H9 (cell line): ENCODE results near the gene VIPR2. TPM values are rescaled to one million over a fixed set of nuclear protein-coding genes. Genes with fewer than 3 reads are reported as not detected.

Experiments
- DNase-seq: peaks from one replicate; pipeline ENCODE4 v3.0.0-alpha.2; 2017
- H2AFZ ChIP-seq: one replicate; pipeline ENCODE4 v1.6.1; 2013; ENCODE audit warnings: mild to moderate bottlenecking, low read length, control low read depth, moderate library complexity
- H2AK5ac ChIP-seq: 2 replicates; pipeline ENCODE4 v1.6.1; 2013; ENCODE audit warnings: low read length, control low read depth, mixed read lengths; ENCODE audit not compliant: insufficient read length
- H2BK120ac ChIP-seq: one replicate; pipeline ENCODE4 v1.6.1; 2013; ENCODE audit warnings: low read depth, mild to moderate bottlenecking, low read length, control low read depth, inconsistent platforms; ENCODE audit not compliant: poor library complexity, severe bottlenecking
- H2BK12ac ChIP-seq: 2 replicates; pipeline ENCODE4 v1.6.1; 2013; ENCODE audit warnings: low read length, control low read depth, mixed read lengths, low read depth; ENCODE audit not compliant: insufficient read length
- H2BK15ac ChIP-seq: 2 replicates; pipeline ENCODE4 v1.6.1; 2013; ENCODE audit warnings: low read depth, low read length, control low read depth
- H2BK20ac ChIP-seq: one replicate; pipeline ENCODE4 v1.6.1; 2013; ENCODE audit warnings: low read depth, mild to moderate bottlenecking, low read length, control low read depth, inconsistent platforms; ENCODE audit not compliant: poor library complexity, severe bottlenecking
- H2BK5ac ChIP-seq: 2 replicates; pipeline ENCODE4 v1.6.1; 2013; ENCODE audit warnings: low read length, control low read depth, mixed read lengths; ENCODE audit not compliant: insufficient read length
- H3K14ac ChIP-seq: 2 replicates; pipeline ENCODE4 v1.6.1; 2013; ENCODE audit warnings: low read length, control low read depth; ENCODE audit not compliant: insufficient read depth
- H3K18ac ChIP-seq: 2 replicates; pipeline ENCODE4 v1.6.1; 2013; ENCODE audit warnings: low read depth, mild to moderate bottlenecking, mixed read lengths, low read length, control low read depth; ENCODE audit not compliant: insufficient read length
- H3K23ac ChIP-seq: 2 replicates; pipeline ENCODE4 v1.6.1; 2013; ENCODE audit warnings: low read length, control low read depth, mixed read lengths, low read depth; ENCODE audit not compliant: insufficient read length
- H3K23me2 ChIP-seq: 2 replicates; pipeline ENCODE4 v1.6.1; 2013; ENCODE audit warnings: low read depth, mild to moderate bottlenecking, mixed read lengths, low read length, control low read depth; ENCODE audit not compliant: insufficient read length, poor library complexity, severe bottlenecking
- H3K27ac ChIP-seq: 2 replicates; pipeline ENCODE4 v1.5.1; 2013; ENCODE audit warnings: low read length, control low read depth, mixed read lengths, low read depth; ENCODE audit not compliant: insufficient read length
- H3K27me3 ChIP-seq: 2 replicates; pipeline ENCODE4 v1.6.1; 2013; ENCODE audit warnings: low read length, control low read depth, inconsistent platforms; ENCODE audit not compliant: insufficient read depth
- H3K4ac ChIP-seq: 2 replicates; pipeline ENCODE4 v1.6.1; 2013; ENCODE audit warnings: low read depth, mild to moderate bottlenecking, control low read depth, inconsistent platforms, low read length, moderate library complexity
- H3K4me1 ChIP-seq: 2 replicates; pipeline ENCODE4 v1.6.1; 2013; ENCODE audit warnings: low read length, control low read depth, inconsistent platforms; ENCODE audit not compliant: insufficient read depth
- H3K4me2 ChIP-seq: 2 replicates; pipeline ENCODE4 v1.6.1; 2013; ENCODE audit warnings: low read length, control low read depth, mixed read lengths; ENCODE audit not compliant: insufficient read length, insufficient read depth
- H3K56ac ChIP-seq: 2 replicates; pipeline ENCODE4 v1.6.1; 2013; ENCODE audit warnings: low read depth, mild to moderate bottlenecking, mixed read lengths, low read length, control low read depth; ENCODE audit not compliant: insufficient read length
- H3K79me1 ChIP-seq: 2 replicates; pipeline ENCODE4 v1.6.1; 2013; ENCODE audit warnings: low read depth, mild to moderate bottlenecking, moderate library complexity, low read length, control low read depth, inconsistent platforms; ENCODE audit not compliant: insufficient read depth, poor library complexity, severe bottlenecking
- H3K79me2 ChIP-seq: 2 replicates; pipeline ENCODE4 v1.6.1; 2013; ENCODE audit warnings: low read length, control low read depth, inconsistent platforms; ENCODE audit not compliant: insufficient read depth
- H3K9ac ChIP-seq: 2 replicates; pipeline ENCODE4 v1.6.1; 2013; ENCODE audit warnings: low read length, control low read depth, mixed read lengths; ENCODE audit not compliant: insufficient read length; ENCODE audit errors: extremely low read depth
- H3K9me3 ChIP-seq: one replicate; pipeline ENCODE4 v1.6.1; 2013; ENCODE audit warnings: low read depth, low read length, inconsistent platforms; ENCODE audit not compliant: control insufficient read depth
- H3T11ph ChIP-seq: one replicate; pipeline ENCODE4 v1.6.1; 2013; ENCODE audit warnings: mild to moderate bottlenecking, low read length, control low read depth, inconsistent platforms
- H4K20me1 ChIP-seq: one replicate; pipeline ENCODE4 v1.6.1; 2013; ENCODE audit not compliant: control insufficient read depth, insufficient read length, insufficient read depth
- H4K5ac ChIP-seq: 2 replicates; pipeline ENCODE4 v1.6.1; 2013; ENCODE audit warnings: low read depth, mild to moderate bottlenecking, mixed read lengths, low read length, control low read depth; ENCODE audit not compliant: insufficient read length
- H4K8ac ChIP-seq: replicated peaks from 2 replicates; pipeline ENCODE4 v1.6.1; 2013; ENCODE audit warnings: low read length, control low read depth, mixed read lengths, low read depth; ENCODE audit not compliant: insufficient read length
- H4K91ac ChIP-seq: 2 replicates; pipeline ENCODE4 v1.6.1; 2013; ENCODE audit warnings: low read depth, mild to moderate bottlenecking, moderate library complexity, mixed read lengths, low read length, control low read depth; ENCODE audit not compliant: insufficient read length
- H3K27ac Mint-ChIP-seq, 3 experiments: 2 replicates in 2 of 3; 3 replicates in 1 of 3; pipeline ENCODE4 v1.8.0; 2020 to 2021; ENCODE audit warnings: mixed read lengths in 3 of 3, mild to moderate bottlenecking in 1 of 3, moderate library complexity in 1 of 3
- H3K27me3 Mint-ChIP-seq: 2 replicates; pipeline ENCODE4 v1.8.0; 2021; ENCODE audit warnings: low read depth, mild to moderate bottlenecking, moderate library complexity, mixed read lengths
- H3K36me3 Mint-ChIP-seq, 3 experiments: 2 replicates in 2 of 3; 3 replicates in 1 of 3; pipeline ENCODE4 v1.8.0; 2020 to 2021; ENCODE audit warnings: low read depth in 3 of 3, mixed read lengths in 3 of 3; ENCODE audit not compliant: insufficient read depth in 1 of 3
- H3K4me1 Mint-ChIP-seq, 2 experiments: 2 replicates each; pipeline ENCODE4 v1.8.0; 2020; ENCODE audit warnings: mixed read lengths in 2 of 2
- H3K4me3 Mint-ChIP-seq, 2 experiments: 2 replicates in 1 of 2; 3 replicates in 1 of 2; pipeline ENCODE4 v1.8.0; 2020 to 2021; ENCODE audit warnings: mild to moderate bottlenecking in 2 of 2, mixed read lengths in 2 of 2, moderate library complexity in 1 of 2
- H3K9me3 Mint-ChIP-seq, 2 experiments: 2 replicates in 1 of 2; 3 replicates in 1 of 2; pipeline ENCODE4 v1.8.0; 2020; ENCODE audit warnings: mild to moderate bottlenecking in 2 of 2, mixed read lengths in 2 of 2, moderate library complexity in 1 of 2
- WGBS: extraction: QIAGEN DNeasy Blood & Tissue Kit; methylation state at CpG from one replicate; pipeline ENCODE4 v1.1.7; 2013; ENCODE audit warnings: missing lambda C conversion rate, low lambda C conversion rate, mixed read lengths; ENCODE audit not compliant: insufficient read length; ENCODE audit errors: extremely low coverage; 5-methylcytosine and 5-hydroxymethylcytosine counted together
- total RNA-seq: library from RNA; stranded (reverse); gene quantifications from 2 replicates; pipeline ENCODE4 v1.2.1, GENCODE V29; 2021
- TF ChIP-seq, protein P1 (sequence below): fragments of 200-600 bp; sonication (generic); conservative IDR thresholded peaks from 3 replicates; pipeline ENCODE4 v1.8.0; 2021; ENCODE audit warnings: antibody characterized with exemption, mild to moderate bottlenecking

Gene VIPR2
- total RNA-seq, 1 experiment from 2014 or later: 1.6 TPM

DNA sequence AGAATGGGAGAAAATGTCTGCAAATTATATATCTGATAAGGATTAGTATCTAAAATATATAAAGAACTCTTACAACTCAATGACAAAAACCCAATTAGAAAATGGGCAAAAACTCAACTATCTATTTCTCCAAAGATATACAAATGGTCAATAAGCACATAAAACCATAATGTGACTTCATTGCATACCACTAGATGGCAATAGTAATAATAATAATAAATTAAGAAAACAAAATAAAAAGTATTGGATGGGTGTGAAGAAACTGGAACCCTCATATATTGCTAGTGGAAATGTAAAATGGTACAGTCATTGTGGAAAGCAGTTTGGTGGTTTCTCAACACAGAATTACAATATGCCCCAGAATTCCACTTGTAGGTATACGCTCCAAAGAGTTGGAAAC, 98.8 kb downstream of the VIPR2 start:
- no peak overlapping the region for H3K23ac ChIP-seq
- no peaks in the 10 kb centered on the region for H3K23me2 ChIP-seq
- no peak overlapping the region for H4K91ac ChIP-seq
- no peak overlapping the region for H3K56ac ChIP-seq
- H3K9me3 ChIP-seq: no peaks in the 10 kb centered on the region
- H2AK5ac ChIP-seq: no peak overlapping the region
- no peaks in the 10 kb centered on the region for H3K79me1 ChIP-seq
- Mint-ChIP-seq H3K9me3 (peaks cover 11 to 14% of the 10 kb centered on the region in 2 experiments; a peak in 4 of 5 replicates), H3K27me3 (peaks cover 8% of the 10 kb centered on the region), H3K4me3 (no peak overlapping the region), H3K27ac (no peak overlapping the region), H3K4me1 (peaks cover 10 to 13% of the 10 kb centered on the region in 2 experiments), H3K36me3 (peaks cover 3 to 7% (median 4%) of the 10 kb centered on the region in 3 experiments; a peak in 4 of 7 replicates)
- no peak overlapping the region for H2BK12ac ChIP-seq
- H3K4me1 ChIP-seq: no peaks in the 10 kb centered on the region
- no peak overlapping the region for H3K4ac ChIP-seq
- no CpG with 5 or more reads among the region's 1 CpG for WGBS
- no peak for DNase-seq
- no peak overlapping the region for H2AFZ ChIP-seq
- H3K9ac ChIP-seq: no peak overlapping the region
- H4K5ac ChIP-seq: no peak overlapping the region
- H3K18ac ChIP-seq: no peak overlapping the region
- no peak overlapping the region for H2BK15ac ChIP-seq
- no peak overlapping the region for H3K27ac ChIP-seq
- TF ChIP-seq, protein P1, sequence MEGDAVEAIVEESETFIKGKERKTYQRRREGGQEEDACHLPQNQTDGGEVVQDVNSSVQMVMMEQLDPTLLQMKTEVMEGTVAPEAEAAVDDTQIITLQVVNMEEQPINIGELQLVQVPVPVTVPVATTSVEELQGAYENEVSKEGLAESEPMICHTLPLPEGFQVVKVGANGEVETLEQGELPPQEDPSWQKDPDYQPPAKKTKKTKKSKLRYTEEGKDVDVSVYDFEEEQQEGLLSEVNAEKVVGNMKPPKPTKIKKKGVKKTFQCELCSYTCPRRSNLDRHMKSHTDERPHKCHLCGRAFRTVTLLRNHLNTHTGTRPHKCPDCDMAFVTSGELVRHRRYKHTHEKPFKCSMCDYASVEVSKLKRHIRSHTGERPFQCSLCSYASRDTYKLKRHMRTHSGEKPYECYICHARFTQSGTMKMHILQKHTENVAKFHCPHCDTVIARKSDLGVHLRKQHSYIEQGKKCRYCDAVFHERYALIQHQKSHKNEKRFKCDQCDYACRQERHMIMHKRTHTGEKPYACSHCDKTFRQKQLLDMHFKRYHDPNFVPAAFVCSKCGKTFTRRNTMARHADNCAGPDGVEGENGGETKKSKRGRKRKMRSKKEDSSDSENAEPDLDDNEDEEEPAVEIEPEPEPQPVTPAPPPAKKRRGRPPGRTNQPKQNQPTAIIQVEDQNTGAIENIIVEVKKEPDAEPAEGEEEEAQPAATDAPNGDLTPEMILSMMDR: 0 out of 3 replicates have a peak, but pooled peaks have one; percentile 16
- H2BK5ac ChIP-seq: no peak overlapping the region
- no peak overlapping the region for H2BK20ac ChIP-seq
- no peak overlapping the region for H3T11ph ChIP-seq
- no peaks in the 10 kb centered on the region for H3K79me2 ChIP-seq
- no peak overlapping the region for H4K8ac ChIP-seq
- H3K27me3 ChIP-seq: no peaks in the 10 kb centered on the region
- no peaks in the 10 kb centered on the region for H4K20me1 ChIP-seq
- no peak overlapping the region for H2BK120ac ChIP-seq
- no peak overlapping the region for H3K14ac ChIP-seq
- H3K4me2 ChIP-seq: no peak overlapping the region
